HG03159 (cell line): ENCODE results near the gene SMIM35.

Experiments used
- ATAC-seq: cut with Tn5 transposase; IDR thresholded peaks from one replicate; pipeline ENCODE4 v1.9.1; 2021; ENCODE audit warnings: mild to moderate bottlenecking, moderate library complexity; ENCODE audit not compliant: unreplicated experiment

Gene SMIM35

DNA sequence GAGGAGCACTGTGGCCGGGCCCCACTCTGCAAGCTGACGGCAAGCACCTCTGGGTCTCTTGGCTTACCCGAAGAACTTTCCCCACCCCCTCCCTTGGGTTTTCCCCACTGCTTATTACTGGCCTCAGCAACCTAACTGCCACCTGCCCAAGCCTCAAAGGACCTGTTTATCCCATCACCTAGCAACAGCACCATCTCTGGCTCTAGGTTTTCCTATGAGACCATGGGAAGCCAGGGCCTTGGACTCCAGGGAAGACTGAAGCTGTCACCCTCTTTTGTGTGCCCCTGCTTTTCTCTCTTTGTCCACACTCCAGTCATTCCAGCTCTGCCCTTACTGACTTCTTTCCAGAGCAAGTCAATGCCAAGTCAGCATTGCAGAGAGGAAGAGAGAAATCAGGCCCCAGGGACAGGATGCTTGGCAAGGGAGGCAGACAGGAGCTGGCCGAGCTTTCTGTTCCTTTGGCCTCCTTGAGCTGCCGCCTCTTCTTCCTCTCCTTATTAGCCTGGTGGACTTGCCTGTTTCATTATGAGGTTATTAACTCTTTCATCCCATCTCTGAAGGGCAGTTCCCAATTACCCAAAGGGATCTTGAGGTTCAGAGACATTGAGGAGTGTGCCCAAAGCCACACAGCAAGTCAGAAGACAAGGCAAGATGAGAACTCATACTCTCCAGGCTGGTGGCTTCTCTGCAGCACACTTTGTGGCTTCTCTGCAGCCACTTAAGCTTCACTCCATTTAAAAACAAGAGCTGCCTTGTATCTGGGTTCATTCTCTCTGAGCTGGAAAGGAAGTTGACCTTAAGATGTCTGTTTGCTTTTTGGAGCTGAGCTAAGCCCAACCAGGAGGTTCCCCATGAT, at the start of gene SMIM35:
Gene SMIM35, minus strand, starts transcription at position 51 of the 856 bp plus-strand sequence. CDS start 206 bp downstream, outside the sequence.
- no peak for ATAC-seq

- ATAC-seq, result no peak
Observed at GRCh38 chr11:118136341-118136740, 49.6 kb upstream of the SMIM35 start.

GRCh38 chr11:118135796-118136165, 49.0 kb upstream of the SMIM35 start:
- no peak for ATAC-seq

- no peak for ATAC-seq
Observed at GRCh38 chr11:118135051-118135795, 48.5 kb upstream of the SMIM35 start.

DNA sequence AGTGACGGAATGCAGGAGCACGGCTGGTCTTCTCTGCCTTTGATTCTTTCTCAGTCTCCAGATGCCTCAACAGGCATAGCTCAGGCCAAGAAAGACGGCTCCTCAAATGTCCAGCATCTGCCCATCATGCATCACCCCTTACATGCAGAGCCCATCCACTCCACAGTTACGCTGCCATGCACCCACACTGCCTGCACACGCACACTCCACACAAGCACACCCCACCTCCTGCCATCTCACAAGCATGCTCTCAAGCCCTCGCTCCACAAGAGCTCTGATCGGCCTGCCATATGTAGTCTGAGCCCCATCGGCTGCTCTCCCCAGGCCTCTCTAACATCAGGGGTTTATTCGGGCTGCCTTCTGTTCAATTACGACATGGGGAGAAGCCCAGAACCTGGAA, 47.1 kb upstream of the SMIM35 start:
- ATAC-seq, result no peak

DNA sequence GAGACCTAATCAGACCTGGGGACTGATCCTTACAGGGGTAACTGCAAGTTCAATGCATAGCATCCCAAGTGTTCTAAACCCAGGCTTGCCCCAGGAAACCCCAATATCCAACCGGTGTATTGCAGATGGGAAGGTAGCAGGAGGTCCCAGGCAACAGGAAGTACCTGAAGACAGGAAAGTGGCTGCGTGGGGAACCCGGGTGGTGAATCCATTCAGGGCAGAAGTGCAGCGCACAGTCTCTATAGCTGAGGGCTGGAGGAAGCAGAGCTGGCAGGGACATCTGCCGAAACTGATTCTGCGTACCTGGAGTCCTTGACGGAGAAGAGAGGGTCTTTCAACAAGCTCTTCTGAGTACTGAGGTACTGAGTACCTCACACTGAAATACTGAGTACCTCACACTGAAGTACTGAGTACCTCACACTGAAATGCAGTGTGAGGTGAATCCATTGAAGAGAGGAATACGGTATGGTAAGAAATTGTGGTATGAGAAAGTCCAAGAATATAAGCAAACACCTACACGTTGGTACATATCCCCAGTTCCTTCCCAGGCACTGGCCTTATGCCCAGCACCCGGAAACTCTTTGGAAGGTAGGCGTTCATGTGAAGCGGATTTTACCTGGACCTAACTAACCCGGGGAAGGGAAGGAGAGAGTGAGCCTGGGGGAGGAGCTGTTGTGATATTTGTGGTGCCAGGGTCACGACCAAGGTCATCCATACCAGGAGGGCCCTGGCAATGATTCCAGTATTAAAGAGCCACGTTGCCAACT, 45.8 kb upstream of the SMIM35 start:
- ATAC-seq, result no peak

DNA sequence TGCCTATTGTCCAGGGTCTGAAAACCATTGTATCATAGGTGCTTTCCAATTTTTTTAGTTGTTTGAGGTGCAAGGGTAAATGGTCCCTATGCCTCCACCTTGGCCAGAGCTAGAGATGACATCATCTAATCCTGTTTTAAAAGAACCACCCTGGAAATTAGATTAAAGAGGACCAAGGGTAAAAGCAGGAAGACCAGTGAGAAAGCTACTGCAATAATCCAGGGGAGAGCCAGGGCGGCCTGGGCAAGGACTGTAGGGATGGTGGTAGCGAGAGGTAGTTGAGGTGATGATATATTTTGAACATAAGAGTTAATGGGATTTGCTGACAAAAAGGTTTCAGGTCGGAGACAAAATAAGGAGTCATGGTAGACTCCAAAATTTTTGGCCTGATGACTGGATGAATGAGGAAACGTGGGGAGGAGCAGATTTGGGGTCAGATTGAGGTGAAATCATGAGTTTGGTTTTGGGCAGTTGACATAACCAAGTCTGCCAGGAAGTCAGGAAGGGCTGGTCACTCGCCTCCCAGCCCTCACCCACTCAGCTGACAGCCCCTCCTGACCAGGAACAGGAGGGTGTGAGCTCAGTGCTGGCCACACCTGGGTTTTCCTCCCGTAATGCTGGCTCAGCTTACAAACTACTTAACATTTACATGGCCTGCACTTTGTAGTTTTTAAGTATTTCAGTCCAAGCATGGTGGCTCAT, 42.9 kb upstream of the SMIM35 start:
- no peak for ATAC-seq

DNA sequence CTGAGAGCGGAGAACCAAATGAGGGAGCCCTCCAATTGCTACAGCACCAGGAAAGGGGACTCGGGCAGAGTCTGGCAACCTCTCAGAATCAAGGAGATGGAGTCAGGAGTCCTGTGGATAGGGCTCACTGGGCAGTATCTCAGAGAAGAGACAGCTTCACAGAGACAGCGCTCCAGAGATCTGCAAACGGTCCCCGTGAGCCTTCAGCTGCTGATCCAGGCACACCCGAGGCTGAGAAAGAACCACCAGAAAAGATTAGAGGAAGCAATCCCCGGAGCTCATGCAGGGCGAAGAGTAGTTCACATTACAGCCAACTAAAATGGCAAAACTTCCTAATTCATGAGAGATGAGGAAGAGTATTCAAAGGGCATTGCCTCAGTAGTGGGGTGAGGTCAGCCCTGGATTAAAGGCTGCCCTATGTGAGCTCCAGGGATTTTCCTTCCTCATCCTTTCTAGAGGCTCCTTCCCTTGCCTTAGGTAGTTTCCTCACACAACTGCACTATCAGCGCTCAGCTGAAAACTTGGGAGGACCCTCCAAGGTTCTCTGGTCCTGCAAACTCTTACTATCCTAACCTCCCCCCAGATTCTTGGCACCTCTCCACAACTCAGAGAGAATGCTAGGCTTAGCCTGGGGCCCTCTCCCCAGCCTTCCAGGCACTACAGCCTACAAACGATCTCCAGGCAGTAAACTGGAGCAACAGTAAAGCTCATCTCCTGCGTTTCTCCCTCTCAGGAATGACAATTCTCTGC, 42.1 kb upstream of the SMIM35 start:
- no peak for ATAC-seq

DNA sequence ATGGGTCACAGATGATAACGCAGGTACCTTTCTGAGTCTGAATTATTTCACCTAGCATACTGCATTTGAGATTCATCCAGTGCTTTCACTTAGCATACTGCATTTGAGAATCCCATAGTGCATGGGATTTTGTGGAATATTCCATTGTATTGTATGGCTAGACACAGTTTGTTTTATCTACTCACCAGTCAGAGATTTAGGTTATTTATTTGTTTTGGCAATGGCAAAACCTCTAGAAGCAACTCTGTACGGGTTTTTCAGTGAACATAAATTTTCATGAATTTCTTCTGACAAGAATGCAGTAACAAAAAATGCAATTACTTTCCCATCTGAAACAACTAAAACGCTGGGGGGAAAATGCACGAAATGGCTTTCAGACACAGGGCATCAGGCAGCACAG, 41.5 kb upstream of the SMIM35 start:
- ATAC-seq, result no peak

- no peak for ATAC-seq
Observed at GRCh38 chr11:118126082-118126838, 39.5 kb upstream of the SMIM35 start.

DNA sequence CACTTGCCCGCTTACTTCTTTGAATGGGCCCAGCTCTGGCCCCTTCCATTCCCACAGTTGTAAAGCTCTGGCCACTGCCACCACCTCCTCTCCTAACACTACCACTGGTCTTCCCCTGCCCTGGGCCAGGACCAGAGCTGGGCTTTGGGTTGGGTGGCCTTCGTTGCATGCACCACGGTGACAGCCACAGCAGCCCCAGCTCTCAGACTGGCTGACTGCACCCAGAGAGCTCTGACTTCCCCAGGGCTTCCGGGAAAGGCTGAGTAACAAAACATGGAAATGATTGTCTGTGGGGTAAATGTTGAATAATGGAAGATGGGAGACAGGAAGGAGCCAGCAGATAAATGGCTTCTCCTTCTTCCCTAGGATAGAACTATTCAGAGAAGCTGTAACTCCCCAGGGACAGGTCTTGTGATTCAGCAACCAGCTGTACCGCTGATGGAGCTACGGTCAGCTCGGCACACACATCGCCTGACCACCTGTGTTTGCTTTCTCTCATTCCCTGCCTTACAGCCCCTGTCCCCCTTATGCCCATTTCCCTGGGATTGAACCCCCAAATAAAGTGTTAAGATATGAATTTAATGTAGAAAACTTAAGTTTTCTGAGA, 38.3 kb upstream of the SMIM35 start:
- ATAC-seq, result no peak

DNA sequence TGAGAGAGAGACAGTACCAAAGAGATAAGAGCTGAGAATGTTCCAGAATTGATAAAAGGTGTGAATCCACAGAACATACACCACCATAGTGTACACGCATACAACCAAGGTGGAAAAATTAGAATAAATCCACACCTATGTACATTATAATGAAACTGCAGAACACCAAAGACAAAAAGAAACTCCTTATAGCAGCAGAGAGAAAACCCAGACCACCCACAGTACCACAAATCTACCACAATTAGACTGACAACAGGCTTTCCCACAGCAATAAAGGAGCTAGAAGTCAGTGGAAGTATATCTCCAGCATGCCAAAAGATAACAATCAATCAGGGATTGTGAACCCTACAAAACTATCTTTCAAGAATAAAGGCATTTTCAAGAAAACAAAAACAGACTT, 34.0 kb upstream of the SMIM35 start:
- no peak for ATAC-seq

DNA sequence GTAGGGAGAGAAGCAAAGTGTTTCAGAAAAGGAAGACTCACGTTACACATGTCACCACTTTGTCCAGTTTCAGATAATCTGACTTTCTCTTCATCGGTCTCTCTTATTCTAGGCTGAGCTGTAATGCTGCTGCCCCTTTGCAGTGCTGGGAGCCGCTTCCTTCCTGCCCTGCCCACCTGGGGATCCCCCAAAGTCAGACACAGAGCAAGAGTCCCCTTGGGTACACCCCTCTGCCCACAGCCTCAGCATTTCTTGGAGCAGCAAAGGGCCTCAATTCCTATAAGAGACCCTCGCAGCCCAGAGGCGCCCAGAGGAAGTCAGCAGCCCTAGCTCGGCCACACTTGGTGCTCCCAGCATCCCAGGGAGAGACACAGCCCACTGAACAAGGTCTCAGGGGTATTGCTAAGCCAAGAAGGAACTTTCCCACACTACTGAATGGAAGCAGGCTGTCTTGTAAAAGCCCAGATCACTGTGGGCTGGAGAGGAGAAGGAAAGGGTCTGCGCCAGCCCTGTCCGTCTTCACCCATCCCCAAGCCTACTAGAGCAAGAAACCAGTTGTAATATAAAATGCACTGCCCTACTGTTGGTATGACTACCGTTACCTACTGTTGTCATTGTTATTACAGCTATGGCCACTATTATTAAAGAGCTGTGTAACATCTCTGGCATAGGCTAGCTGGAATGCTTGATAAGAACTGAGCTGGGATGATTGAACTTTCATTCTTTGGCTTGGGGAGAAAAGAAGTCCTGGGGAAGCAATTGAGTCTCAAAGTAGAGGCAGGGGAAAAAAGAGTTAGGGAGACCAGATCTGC, 31.2 kb upstream of the SMIM35 start:
- ATAC-seq, result no peak

GRCh38 chr11:118115048-118115447, 28.3 kb upstream of the SMIM35 start:
- ATAC-seq, result no peak

DNA sequence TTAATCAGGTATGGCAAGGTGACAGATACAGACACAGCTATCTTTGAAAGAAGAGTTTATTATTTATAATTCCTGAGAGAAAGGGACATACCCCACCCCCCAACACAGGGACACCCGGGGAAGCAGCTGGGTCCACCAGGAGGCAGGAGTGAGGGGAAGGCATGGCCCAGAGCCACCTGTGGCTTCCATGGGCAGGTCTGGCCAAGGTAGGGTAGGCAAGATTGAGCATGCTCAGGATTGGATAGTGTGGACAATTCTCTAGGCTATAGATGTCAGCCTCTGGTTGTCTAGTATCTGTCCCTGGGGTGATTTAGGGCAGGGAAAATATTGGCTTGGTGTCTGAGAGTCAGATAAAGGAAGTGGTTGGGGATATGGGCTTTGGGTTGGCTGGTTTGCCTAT, 27.5 kb upstream of the SMIM35 start:
- ATAC-seq, result no peak

DNA sequence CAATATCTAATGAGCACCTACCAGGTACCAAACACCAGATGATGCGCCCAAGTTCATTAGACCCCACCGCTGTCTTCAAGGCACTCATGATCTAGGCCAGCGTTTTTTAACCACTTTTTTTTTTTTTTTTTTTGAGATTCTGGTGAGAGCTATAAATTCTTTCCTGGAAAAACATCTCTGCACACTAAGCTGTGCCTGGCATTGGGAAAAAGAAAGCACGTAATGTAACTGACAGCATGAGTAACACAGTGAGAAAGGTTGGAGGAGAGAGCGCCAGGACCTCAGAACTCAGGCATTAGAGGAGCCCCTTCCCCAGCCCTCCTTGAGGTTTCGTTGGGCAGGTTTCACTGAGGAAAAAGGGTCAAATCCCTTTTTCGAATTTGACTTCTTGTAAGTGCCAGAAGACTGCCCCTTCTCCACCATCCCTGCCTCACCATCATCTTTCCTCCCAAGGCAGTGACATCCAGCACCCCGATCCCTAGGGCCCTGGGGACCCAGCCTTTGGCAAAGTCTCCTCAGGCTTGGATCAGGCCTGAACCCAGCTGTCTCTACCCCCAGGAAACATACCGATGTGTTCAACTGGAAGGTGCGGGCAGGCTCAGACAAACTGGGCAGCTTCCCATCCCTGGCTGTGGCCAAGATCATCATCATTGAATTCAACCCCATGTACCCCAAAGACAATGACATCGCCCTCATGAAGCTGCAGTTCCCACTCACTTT, 26.1 kb upstream of the SMIM35 start:
- no peak for ATAC-seq

GRCh38 chr11:118111744-118112035, 24.9 kb upstream of the SMIM35 start:
- no peak for ATAC-seq
